ENCODE results near the gene CRYBA2. TPM values are rescaled to one million over a fixed set of nuclear protein-coding genes. Genes with fewer than 3 reads are reported as not detected.

The CRYBA2 gene
- total RNA-seq, 1 experiment from 2014 or later = not detected

DNA sequence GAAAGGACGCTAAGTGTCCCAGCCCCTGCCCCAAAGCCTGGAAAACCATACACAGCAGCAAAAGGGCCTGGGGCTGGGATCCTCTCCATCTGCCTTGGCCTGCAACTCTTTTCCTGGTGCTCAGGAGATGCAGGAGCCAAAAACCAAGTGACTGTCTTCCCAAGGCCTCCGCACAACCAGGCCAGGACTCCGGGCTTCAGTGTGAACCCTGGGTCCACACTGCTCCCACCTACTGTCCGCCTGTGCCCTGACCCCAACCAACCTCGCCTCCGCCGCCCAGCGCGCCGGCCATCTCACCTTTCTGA lies 9.3 kb downstream of the CRYBA2 start:
- Histone ChIP-seq H3K9ac (ENCODE audit: low read length) (no peak overlapping the region), H2AFZ (ENCODE audit: low read depth, low read length, poor library complexity, severe bottlenecking) (no peak overlapping the region), H3K27me3 (ENCODE audit: insufficient read depth, low read length) (0 out of 2 replicates have a peak, but pooled peaks cover 8% of the 10 kb centered on the region), H3K4me3 (replicated peaks in 1 of 2; ENCODE audit: low read depth in 1 of 2, low read length in 2 of 2) (no peak overlapping the region), H3K4me2 (ENCODE audit: low read length) (no peak overlapping the region), H3K27ac (ENCODE audit: low read depth, low read length) (no peak overlapping the region), H3K79me2 (ENCODE audit: insufficient read depth, low read length) (no peaks in the 10 kb centered on the region), H4K20me1 (ENCODE audit: insufficient read depth) (no peaks in the 10 kb centered on the region), H3K36me3 (ENCODE audit: control insufficient read depth in 1 of 2, insufficient read depth in 2 of 2, low read length in 2 of 2) (no peaks in the 10 kb centered on the region), H3K9me2 (ENCODE audit: insufficient read depth) (no peaks in the 10 kb centered on the region), H3K4me1 (ENCODE audit: control insufficient read depth in 1 of 2, insufficient read depth in 2 of 2, low read length in 2 of 2) (peaks cover 0 to 10% of the 10 kb centered on the region in 2 experiments; a peak in 1 of 4 replicates), H3K9me3 (ENCODE audit: control insufficient read depth in 1 of 2, insufficient read depth in 1 of 2, low read depth in 1 of 2, low read length in 2 of 2) (no peaks in the 10 kb centered on the region)
- RAD21 ChIA-PET (ENCODE audit: low non-redundant PET in 1 of 2, low total read pairs in 2 of 2, uncharacterized antibody in 2 of 2, unreplicated experiment in 2 of 2) = no interaction called here
- ATAC-seq (no peak), DNase-seq (ENCODE audit: low read depth, low spot score) (no peak)
- CTCF ChIA-PET = no interaction called here
- TF ChIP-seq JUND (IDR thresholded peaks at IDR 0.05) (no peak), CBX3 (IDR thresholded peaks at IDR 0.05; ENCODE audit: low read depth) (no peak), POLR2A (IDR thresholded peaks at IDR 0.05; ENCODE audit: borderline replicate concordance, extremely low read depth, insufficient read depth, insufficient read length) (no peak), EZH2 (IDR thresholded peaks at IDR 0.05) (no peak), ZNF274 (IDR thresholded peaks at IDR 0.05; ENCODE audit: low read depth, low read length) (no peak), RAD21 (IDR thresholded peaks at IDR 0.05; ENCODE audit: low read depth) (no peak), SP1 (IDR thresholded peaks at IDR 0.05; ENCODE audit: low read depth) (no peak), FOSL1 (IDR thresholded peaks at IDR 0.05; ENCODE audit: low read depth) (no peak), ZFX (IDR thresholded peaks at IDR 0.05) (no peak), POLR2AphosphoS5 (IDR thresholded peaks at IDR 0.05; ENCODE audit: low read depth, low read length) (no peak), EZH2phosphoT487 (IDR thresholded peaks at IDR 0.05; ENCODE audit: borderline replicate concordance) (no peak), ELF1 (IDR thresholded peaks at IDR 0.05; ENCODE audit: borderline replicate concordance, low read depth) (no peak), SIN3A (IDR thresholded peaks at IDR 0.05; ENCODE audit: low read depth) (no peak), TCF7L2 (IDR thresholded peaks at IDR 0.05; ENCODE audit: borderline replicate concordance, extremely low read depth, insufficient read depth, insufficient read length) (no peak), CEBPB (IDR thresholded peaks at IDR 0.05; ENCODE audit: low read depth) (no peak)
- TF ChIP-seq, protein P1, sequence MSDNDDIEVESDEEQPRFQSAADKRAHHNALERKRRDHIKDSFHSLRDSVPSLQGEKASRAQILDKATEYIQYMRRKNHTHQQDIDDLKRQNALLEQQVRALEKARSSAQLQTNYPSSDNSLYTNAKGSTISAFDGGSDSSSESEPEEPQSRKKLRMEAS (IDR thresholded peaks at IDR 0.05) = no peak
- TF ChIP-seq, protein P2, sequence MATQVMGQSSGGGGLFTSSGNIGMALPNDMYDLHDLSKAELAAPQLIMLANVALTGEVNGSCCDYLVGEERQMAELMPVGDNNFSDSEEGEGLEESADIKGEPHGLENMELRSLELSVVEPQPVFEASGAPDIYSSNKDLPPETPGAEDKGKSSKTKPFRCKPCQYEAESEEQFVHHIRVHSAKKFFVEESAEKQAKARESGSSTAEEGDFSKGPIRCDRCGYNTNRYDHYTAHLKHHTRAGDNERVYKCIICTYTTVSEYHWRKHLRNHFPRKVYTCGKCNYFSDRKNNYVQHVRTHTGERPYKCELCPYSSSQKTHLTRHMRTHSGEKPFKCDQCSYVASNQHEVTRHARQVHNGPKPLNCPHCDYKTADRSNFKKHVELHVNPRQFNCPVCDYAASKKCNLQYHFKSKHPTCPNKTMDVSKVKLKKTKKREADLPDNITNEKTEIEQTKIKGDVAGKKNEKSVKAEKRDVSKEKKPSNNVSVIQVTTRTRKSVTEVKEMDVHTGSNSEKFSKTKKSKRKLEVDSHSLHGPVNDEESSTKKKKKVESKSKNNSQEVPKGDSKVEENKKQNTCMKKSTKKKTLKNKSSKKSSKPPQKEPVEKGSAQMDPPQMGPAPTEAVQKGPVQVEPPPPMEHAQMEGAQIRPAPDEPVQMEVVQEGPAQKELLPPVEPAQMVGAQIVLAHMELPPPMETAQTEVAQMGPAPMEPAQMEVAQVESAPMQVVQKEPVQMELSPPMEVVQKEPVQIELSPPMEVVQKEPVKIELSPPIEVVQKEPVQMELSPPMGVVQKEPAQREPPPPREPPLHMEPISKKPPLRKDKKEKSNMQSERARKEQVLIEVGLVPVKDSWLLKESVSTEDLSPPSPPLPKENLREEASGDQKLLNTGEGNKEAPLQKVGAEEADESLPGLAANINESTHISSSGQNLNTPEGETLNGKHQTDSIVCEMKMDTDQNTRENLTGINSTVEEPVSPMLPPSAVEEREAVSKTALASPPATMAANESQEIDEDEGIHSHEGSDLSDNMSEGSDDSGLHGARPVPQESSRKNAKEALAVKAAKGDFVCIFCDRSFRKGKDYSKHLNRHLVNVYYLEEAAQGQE (IDR thresholded peaks at IDR 0.05; ENCODE audit: low read depth) = no peak
- TF ChIP-seq, protein P3, sequence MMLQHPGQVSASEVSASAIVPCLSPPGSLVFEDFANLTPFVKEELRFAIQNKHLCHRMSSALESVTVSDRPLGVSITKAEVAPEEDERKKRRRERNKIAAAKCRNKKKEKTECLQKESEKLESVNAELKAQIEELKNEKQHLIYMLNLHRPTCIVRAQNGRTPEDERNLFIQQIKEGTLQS (IDR thresholded peaks at IDR 0.05) = no peak
- TF ChIP-seq, protein P4, sequence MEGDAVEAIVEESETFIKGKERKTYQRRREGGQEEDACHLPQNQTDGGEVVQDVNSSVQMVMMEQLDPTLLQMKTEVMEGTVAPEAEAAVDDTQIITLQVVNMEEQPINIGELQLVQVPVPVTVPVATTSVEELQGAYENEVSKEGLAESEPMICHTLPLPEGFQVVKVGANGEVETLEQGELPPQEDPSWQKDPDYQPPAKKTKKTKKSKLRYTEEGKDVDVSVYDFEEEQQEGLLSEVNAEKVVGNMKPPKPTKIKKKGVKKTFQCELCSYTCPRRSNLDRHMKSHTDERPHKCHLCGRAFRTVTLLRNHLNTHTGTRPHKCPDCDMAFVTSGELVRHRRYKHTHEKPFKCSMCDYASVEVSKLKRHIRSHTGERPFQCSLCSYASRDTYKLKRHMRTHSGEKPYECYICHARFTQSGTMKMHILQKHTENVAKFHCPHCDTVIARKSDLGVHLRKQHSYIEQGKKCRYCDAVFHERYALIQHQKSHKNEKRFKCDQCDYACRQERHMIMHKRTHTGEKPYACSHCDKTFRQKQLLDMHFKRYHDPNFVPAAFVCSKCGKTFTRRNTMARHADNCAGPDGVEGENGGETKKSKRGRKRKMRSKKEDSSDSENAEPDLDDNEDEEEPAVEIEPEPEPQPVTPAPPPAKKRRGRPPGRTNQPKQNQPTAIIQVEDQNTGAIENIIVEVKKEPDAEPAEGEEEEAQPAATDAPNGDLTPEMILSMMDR (IDR thresholded peaks at IDR 0.05 in 2 of 3, conservative IDR thresholded peaks at IDR 0.05 in 1 of 3; ENCODE audit: borderline replicate concordance in 1 of 3, insufficient read depth in 1 of 3, low read depth in 2 of 3, low read length in 2 of 3) = no peak
- POLR2A ChIA-PET = no interaction called here
- intact Hi-C loops (cut with micrococcal nuclease) = no loop called here
- no TSS peak for BruUV-seq (replicated peaks)

Measured in HCT116 (cell line).